GM23248 (cell line): Measurements from ENCODE around the gene MYH6. TPM values are rescaled to one million over a fixed set of nuclear protein-coding genes. Genes with fewer than 3 reads are reported as not detected.

Experiments
- DNase-seq: peaks from one replicate; pipeline ENCODE4 v3.0.0-alpha.2; 2015
- H2AFZ ChIP-seq: fragments of 200-600 bp; sonication (generic); 2 replicates; pipeline ENCODE4 v1.6.1; 2016; ENCODE audit warnings: antibody characterized with exemption
- H3F3A ChIP-seq: fragments of 200-600 bp; sonication (generic); 2 replicates; pipeline ENCODE4 v1.6.1; 2016; ENCODE audit warnings: mild to moderate bottlenecking, antibody characterized with exemption, mixed run types; ENCODE audit not compliant: insufficient read depth
- H3K27ac ChIP-seq: fragments of 200-600 bp; sonication (generic); 2 replicates; pipeline ENCODE4 v1.5.1; 2016; ENCODE audit warnings: mild to moderate bottlenecking
- H3K27me3 ChIP-seq: fragments of 200-600 bp; sonication (generic); replicated peaks from 2 replicates; pipeline ENCODE4 v1.6.1; 2016; ENCODE audit warnings: mild to moderate bottlenecking; ENCODE audit not compliant: insufficient read depth
- H3K36me3 ChIP-seq: fragments of 200-600 bp; sonication (generic); 2 replicates; pipeline ENCODE4 v1.6.1; 2016; ENCODE audit warnings: low read depth, mild to moderate bottlenecking
- H3K4me1 ChIP-seq: fragments of 200-600 bp; sonication (generic); 2 replicates; pipeline ENCODE4 v1.6.1; 2016; ENCODE audit warnings: mild to moderate bottlenecking; ENCODE audit not compliant: insufficient read depth
- H3K4me2 ChIP-seq: fragments of 200-600 bp; sonication (generic); one replicate; pipeline ENCODE4 v1.6.1; 2016; ENCODE audit warnings: mild to moderate bottlenecking; ENCODE audit not compliant: unreplicated experiment
- H3K4me3 ChIP-seq: fragments of 200-600 bp; sonication (generic); 2 replicates; pipeline ENCODE4 v1.5.1; 2016; ENCODE audit warnings: mild to moderate bottlenecking
- H3K79me2 ChIP-seq: fragments of 200-600 bp; sonication (generic); 2 replicates; pipeline ENCODE4 v1.6.1; 2016; ENCODE audit warnings: mild to moderate bottlenecking; ENCODE audit not compliant: insufficient read depth
- H3K9ac ChIP-seq: fragments of 200-600 bp; sonication (generic); 2 replicates; pipeline ENCODE4 v1.6.1; 2016; ENCODE audit warnings: mild to moderate bottlenecking
- H3K9me2 ChIP-seq: fragments of 200-600 bp; sonication (generic); 2 replicates; pipeline ENCODE4 v1.6.1; 2016; ENCODE audit warnings: mixed run types, mild to moderate bottlenecking, moderate library complexity; ENCODE audit not compliant: insufficient read depth
- H3K9me3 ChIP-seq: fragments of 200-600 bp; sonication (generic); one replicate; pipeline ENCODE4 v1.6.1; 2017; ENCODE audit warnings: low read depth
- H4K20me1 ChIP-seq: fragments of 200-600 bp; sonication (generic); 2 replicates; pipeline ENCODE4 v1.6.0; 2016; ENCODE audit not compliant: insufficient read depth
- EZH2 ChIP-seq: fragments of 200-600 bp; sonication (generic); IDR thresholded peaks from 2 replicates; pipeline ENCODE4 v1.6.1; 2018; ENCODE audit warnings: antibody characterized with exemption, mild to moderate bottlenecking; ENCODE audit not compliant: insufficient read depth, poor library complexity, severe bottlenecking
- EZH2phosphoT487 ChIP-seq: fragments of 200-600 bp; sonication (generic); IDR thresholded peaks from 2 replicates; pipeline ENCODE4 v1.6.1; 2018; ENCODE audit warnings: antibody characterized with exemption, moderate library complexity, mild to moderate bottlenecking, low read depth; ENCODE audit not compliant: insufficient read depth
- WGBS, 2 experiments: methylation state at CpG; one replicate each; pipeline ENCODE4 v1.1.6; 2015 to 2017; ENCODE audit warnings: low lambda C conversion rate in 2 of 2, low coverage in 1 of 2; ENCODE audit errors: missing lambda C conversion rate in 2 of 2; 5-methylcytosine and 5-hydroxymethylcytosine counted together
- in situ Hi-C: fragments of 300-500 bp; cut with MboI; formaldehyde crosslinking; loops from 2 replicates; pipeline ENCODE4 v1.15.0; 2020
- polyA plus RNA-seq: library from polyadenylated mRNA; unstranded; fragments of >200 nt; fragmentation: Nextera tagmentation; extraction: Ambion mirVana; gene quantifications from 2 replicates; pipeline ENCODE4 v1.2.1, GENCODE V29; 2016
- total RNA-seq: library from RNA; depleted of rRNA; stranded (reverse); fragments of >200 nt; shearing (Covaris generic); gene quantifications from 2 replicates; pipeline ENCODE4 v1.2.3, GENCODE V29; 2014

MYH6 gene
- total and polyA plus RNA-seq, 2 experiments from 2014 or later: not detected

- WGBS, 2 experiments: 63 to 82% methylated on average over 6 of the region's 6 CpGs
- no peak overlapping the region for H3K27ac ChIP-seq
- H3K36me3 ChIP-seq: no peaks in the 10 kb centered on the region
- no peaks in the 10 kb centered on the region for H3K4me1 ChIP-seq
- H3K9me2 ChIP-seq: no peaks in the 10 kb centered on the region
- no peak for DNase-seq
- H3K79me2 ChIP-seq: no peaks in the 10 kb centered on the region
- H3K27me3 ChIP-seq: peaks cover 25% of the 10 kb centered on the region
- H2AFZ ChIP-seq: no peak overlapping the region
- H3F3A ChIP-seq: no peaks in the 10 kb centered on the region
- no peaks in the 10 kb centered on the region for H3K9me3 ChIP-seq
- H3K4me3 ChIP-seq: no peak overlapping the region
- H4K20me1 ChIP-seq: no peaks in the 10 kb centered on the region
- in situ Hi-C loops: no loop called here
- H3K4me2 ChIP-seq: no peak overlapping the region
- no peak overlapping the region for H3K9ac ChIP-seq
- TF ChIP-seq EZH2: no peak
- no peak for TF ChIP-seq EZH2phosphoT487
Measured at GRCh38 chr14:23382276-23382675, 25.8 kb downstream of the MYH6 start.

- H3K27me3 ChIP-seq: peaks cover 22% of the 10 kb centered on the region; the same call in 1 of the 2 replicates
- no peaks in the 10 kb centered on the region for H3K79me2 ChIP-seq
- no peaks in the 10 kb centered on the region for H3F3A ChIP-seq
- H3K9ac ChIP-seq: no peak overlapping the region
- no peaks in the 10 kb centered on the region for H3K36me3 ChIP-seq
- in situ Hi-C loops: no loop called here
- H3K4me1 ChIP-seq: no peaks in the 10 kb centered on the region
- no peaks in the 10 kb centered on the region for H4K20me1 ChIP-seq
- H3K9me3 ChIP-seq: no peaks in the 10 kb centered on the region
- no peak overlapping the region for H3K4me2 ChIP-seq
- 41 to 43% methylated on average over 3 of the region's 3 CpGs for WGBS, 2 experiments
- no peak for DNase-seq
- H3K4me3 ChIP-seq: no peak overlapping the region
- no peak overlapping the region for H2AFZ ChIP-seq
- TF ChIP-seq EZH2phosphoT487 (no peak), EZH2 (no peak)
- no peaks in the 10 kb centered on the region for H3K9me2 ChIP-seq
- no peak overlapping the region for H3K27ac ChIP-seq
Measured at GRCh38 chr14:23381871-23382270, 26.2 kb downstream of the MYH6 start.

- no peaks in the 10 kb centered on the region for H3K9me2 ChIP-seq
- in situ Hi-C loops: no loop called here
- TF ChIP-seq EZH2 (no peak), EZH2phosphoT487 (no peak)
- no peak overlapping the region for H3K9ac ChIP-seq
- H3K79me2 ChIP-seq: no peaks in the 10 kb centered on the region
- H3K27ac ChIP-seq: no peak overlapping the region
- DNase-seq: no peak
- H3K4me2 ChIP-seq: no peak overlapping the region
- no peaks in the 10 kb centered on the region for H3K9me3 ChIP-seq
- 49% methylated on average over 4 of the region's 4 CpGs for WGBS, 2 experiments
- H3K27me3 ChIP-seq: peaks cover 21% of the 10 kb centered on the region; the same call in 1 of the 2 replicates
- no peak overlapping the region for H3K4me3 ChIP-seq
- H3K36me3 ChIP-seq: no peaks in the 10 kb centered on the region
- no peaks in the 10 kb centered on the region for H3F3A ChIP-seq
- no peak overlapping the region for H2AFZ ChIP-seq
- H3K4me1 ChIP-seq: no peaks in the 10 kb centered on the region
- no peaks in the 10 kb centered on the region for H4K20me1 ChIP-seq
Measured at GRCh38 chr14:23380976-23381375, 27.1 kb downstream of the MYH6 start.

- TF ChIP-seq EZH2phosphoT487: no peak
- TF ChIP-seq EZH2: no peak
- Histone ChIP-seq H3K9ac (no peak overlapping the region), H3K4me2 (no peak overlapping the region), H3F3A (no peaks in the 10 kb centered on the region), H3K4me1 (no peaks in the 10 kb centered on the region), H4K20me1 (no peaks in the 10 kb centered on the region), H3K36me3 (no peaks in the 10 kb centered on the region), H3K79me2 (no peaks in the 10 kb centered on the region), H3K9me3 (no peaks in the 10 kb centered on the region), H3K27me3 (peaks cover 15% of the 10 kb centered on the region; the same call in 1 of the 2 replicates), H3K4me3 (no peak overlapping the region), H3K9me2 (no peaks in the 10 kb centered on the region), H2AFZ (no peak overlapping the region), H3K27ac (no peak overlapping the region)
- no peak for DNase-seq
- WGBS, 2 experiments: 10 to 12% methylated on average over 16 of the region's 16 CpGs
- in situ Hi-C loops: no loop called here
Measured at GRCh38 chr14:23380197-23380914, 27.7 kb downstream of the MYH6 start.
